Esophagus mucosa (tissue), 1 donor: ENCODE results near the gene PAIP2. TPM values are rescaled to one million over a fixed set of nuclear protein-coding genes. Genes with fewer than 3 reads are reported as not detected.
"Not testable (repeated sequence)": the region's sequence is repeated elsewhere in the genome, so short reads cannot be mapped to it uniquely, and the experiment has no call there.

ENCODE experiments used
- ATAC-seq: fragments of 200-7000 bp; cut with Tn5 transposase; one replicate; pipeline ENCODE4 v1.9.1; 2020
- total RNA-seq: library from RNA; stranded (reverse); gene quantifications from one replicate; pipeline ENCODE4 v1.2.4, GENCODE V29; 2023
- donor health status: DM: yes; HTN: yes; CAD: no.

The PAIP2 gene
- total RNA-seq, 1 donor from 2014 or later = 38.1 TPM

- peak; percentile 7 for ATAC-seq
Measured at GRCh38 chr5:139378941-139379361, 37.3 kb downstream of the PAIP2 start.

GRCh38 chr5:139379626-139380449 is 38.2 kb downstream of the PAIP2 start:
- no peak for ATAC-seq

- ATAC-seq = no peak
Measured at GRCh38 chr5:139381837-139382761, 40.4 kb downstream of the PAIP2 start.

GRCh38 chr5:139382807-139383206 is 41.2 kb downstream of the PAIP2 start:
- ATAC-seq = no peak

GRCh38 chr5:139383275-139383992 is 41.8 kb downstream of the PAIP2 start, which contains the start of gene SLC23A1:
Gene SLC23A1, minus strand, starts transcription at chr5:139383297. Its CDS starts 44 bp downstream, at chr5:139383253.
- no peak for ATAC-seq

GRCh38 chr5:139383993-139384590 is 42.4 kb downstream of the PAIP2 start:
- ATAC-seq = peak; percentile 5

GRCh38 chr5:139384591-139385051 is 43.0 kb downstream of the PAIP2 start:
- ATAC-seq = peak; percentile 44

- peak; percentile 10 for ATAC-seq
Measured at GRCh38 chr5:139385061-139386049, 43.7 kb downstream of the PAIP2 start.

- ATAC-seq = peak; percentile 62
Measured at GRCh38 chr5:139386050-139386438, 44.4 kb downstream of the PAIP2 start.

GRCh38 chr5:139386956-139387355 is 45.3 kb downstream of the PAIP2 start:
- ATAC-seq = not testable (repeated sequence)

- no peak for ATAC-seq
Measured at GRCh38 chr5:139387611-139388197, 46.0 kb downstream of the PAIP2 start.

- no peak for ATAC-seq
Measured at GRCh38 chr5:139388198-139388821, 46.7 kb downstream of the PAIP2 start.

GRCh38 chr5:139389701-139390638 is 48.3 kb downstream of the PAIP2 start, which contains the start of gene MZB1:
Gene MZB1, minus strand, starts transcription at chr5:139389913. Its CDS starts 57 bp downstream, at chr5:139389856.
- ATAC-seq = peak; percentile 12

GRCh38 chr5:139390639-139391569 is 49.2 kb downstream of the PAIP2 start:
- no peak for ATAC-seq

- peak; percentile 46 for ATAC-seq
Measured at GRCh38 chr5:139391570-139392323, 50.1 kb downstream of the PAIP2 start.

GRCh38 chr5:139392324-139392677 is 50.6 kb downstream of the PAIP2 start:
- no peak for ATAC-seq
